OCI-LY3 (cell line): ENCODE measurements around the gene ANKRD42.
A peak's percentile ranks its signal among the peaks of the same experiment; 100 is the strongest.

Source experiments
- H2AFZ ChIP-seq: fragments of 200-600, 300-600 bp; shearing (Covaris generic); 2 replicates; pipeline ENCODE4 v1.6.0; 2014; ENCODE audit warnings: antibody characterized with exemption, low read depth, low read length
- H3K27ac ChIP-seq: fragments of 200-600, 300-600 bp; sonication (generic); 2 replicates; pipeline ENCODE4 v1.5.1; 2014; ENCODE audit warnings: mild to moderate bottlenecking, low read length, moderate library complexity, mixed read lengths
- H3K27me3 ChIP-seq: fragments of 200-600, 300-600 bp; sonication (generic); 2 replicates; pipeline ENCODE4 v1.6.1; 2014; ENCODE audit warnings: low read depth, low read length, mixed read lengths
- H3K36me3 ChIP-seq: fragments of 200-600, 300-600 bp; sonication (generic); replicated peaks from 2 replicates; pipeline ENCODE3; 2014; ENCODE audit warnings: low read depth, low read length, mixed read lengths
- H3K4me1 ChIP-seq: fragments of 300-600, 200-600 bp; sonication (generic); 2 replicates; pipeline ENCODE4 v1.6.1; 2014; ENCODE audit warnings: low read length, mixed read lengths
- H3K4me2 ChIP-seq: fragments of 200-600, 300-600 bp; sonication (generic); 2 replicates; pipeline ENCODE4 v1.6.1; 2014; ENCODE audit warnings: low read length, mixed read lengths
- H3K4me3 ChIP-seq: fragments of 300-600, 200-600 bp; sonication (generic); 2 replicates; pipeline ENCODE4 v1.5.1; 2014; ENCODE audit warnings: antibody characterized with exemption, mild to moderate bottlenecking, low read length, moderate library complexity
- H3K79me2 ChIP-seq: fragments of 300-600, 200-600 bp; shearing (Covaris generic); 2 replicates; pipeline ENCODE4 v1.6.1; 2014; ENCODE audit warnings: mild to moderate bottlenecking, low read length, mixed read lengths
- H3K9ac ChIP-seq: fragments of 300-600, 200-600 bp; shearing (Covaris generic); 2 replicates; pipeline ENCODE4 v1.6.0; 2014; ENCODE audit warnings: mild to moderate bottlenecking, low read length, moderate library complexity
- H3K9me3 ChIP-seq: fragments of 200-600, 300-600 bp; shearing (Covaris generic); 2 replicates; pipeline ENCODE4 v1.6.1; 2014; ENCODE audit warnings: low read length, mixed read lengths; ENCODE audit not compliant: insufficient read depth
- H4K20me1 ChIP-seq: fragments of 200-600, 300-600 bp; sonication (generic); 2 replicates; pipeline ENCODE4 v1.6.1; 2016; ENCODE audit warnings: low read length, mixed read lengths; ENCODE audit not compliant: insufficient read depth
- EZH2phosphoT487 ChIP-seq: fragments of 200-600 bp; shearing (Covaris generic); IDR thresholded peaks from 2 replicates; pipeline ENCODE4 v1.6.1; 2018; ENCODE audit warnings: antibody characterized with exemption, mixed run types, low read depth
- TF ChIP-seq, protein P1 (sequence below): fragments of 200-600, 300-600 bp; sonication (generic); IDR thresholded peaks from 2 replicates; pipeline ENCODE4 v1.5.1; 2014; ENCODE audit warnings: antibody characterized with exemption, low read length, low read depth

The ANKRD42 gene

DNA sequence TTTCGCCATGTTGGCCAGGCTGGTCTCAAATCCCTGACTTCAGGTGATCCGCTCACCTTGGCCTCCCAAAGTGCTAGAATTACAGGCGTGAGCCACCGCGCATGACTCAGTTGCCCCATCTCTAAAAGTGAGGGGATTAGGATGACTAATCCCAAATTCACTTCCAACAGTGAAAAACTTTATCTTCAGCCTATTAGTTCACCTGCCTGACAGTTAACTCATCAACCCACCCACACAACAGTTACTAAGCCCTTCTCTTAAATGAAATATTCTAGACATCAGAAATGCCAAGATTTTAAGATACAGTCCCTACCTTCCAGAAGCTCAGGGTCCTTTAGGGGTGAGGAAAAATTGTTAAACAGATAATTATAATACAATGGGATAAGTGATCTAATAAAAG is 2.0 kb upstream of the ANKRD42 start:
- H4K20me1 ChIP-seq = no peaks in the 10 kb centered on the region
- H3K27me3 ChIP-seq = no peaks in the 10 kb centered on the region
- no peak overlapping the region for H3K4me3 ChIP-seq
- TF ChIP-seq EZH2phosphoT487 = no peak
- TF ChIP-seq, protein P1, sequence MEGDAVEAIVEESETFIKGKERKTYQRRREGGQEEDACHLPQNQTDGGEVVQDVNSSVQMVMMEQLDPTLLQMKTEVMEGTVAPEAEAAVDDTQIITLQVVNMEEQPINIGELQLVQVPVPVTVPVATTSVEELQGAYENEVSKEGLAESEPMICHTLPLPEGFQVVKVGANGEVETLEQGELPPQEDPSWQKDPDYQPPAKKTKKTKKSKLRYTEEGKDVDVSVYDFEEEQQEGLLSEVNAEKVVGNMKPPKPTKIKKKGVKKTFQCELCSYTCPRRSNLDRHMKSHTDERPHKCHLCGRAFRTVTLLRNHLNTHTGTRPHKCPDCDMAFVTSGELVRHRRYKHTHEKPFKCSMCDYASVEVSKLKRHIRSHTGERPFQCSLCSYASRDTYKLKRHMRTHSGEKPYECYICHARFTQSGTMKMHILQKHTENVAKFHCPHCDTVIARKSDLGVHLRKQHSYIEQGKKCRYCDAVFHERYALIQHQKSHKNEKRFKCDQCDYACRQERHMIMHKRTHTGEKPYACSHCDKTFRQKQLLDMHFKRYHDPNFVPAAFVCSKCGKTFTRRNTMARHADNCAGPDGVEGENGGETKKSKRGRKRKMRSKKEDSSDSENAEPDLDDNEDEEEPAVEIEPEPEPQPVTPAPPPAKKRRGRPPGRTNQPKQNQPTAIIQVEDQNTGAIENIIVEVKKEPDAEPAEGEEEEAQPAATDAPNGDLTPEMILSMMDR = no peak
- peaks cover 19% of the 10 kb centered on the region for H3K79me2 ChIP-seq
- H3K4me1 ChIP-seq = peaks cover 15% of the 10 kb centered on the region
- H3K4me2 ChIP-seq = no peak overlapping the region
- peaks cover 6% of the 10 kb centered on the region for H3K36me3 ChIP-seq
- H2AFZ ChIP-seq = no peak overlapping the region
- H3K27ac ChIP-seq = no peak overlapping the region
- no peaks in the 10 kb centered on the region for H3K9me3 ChIP-seq
- no peak overlapping the region for H3K9ac ChIP-seq

DNA sequence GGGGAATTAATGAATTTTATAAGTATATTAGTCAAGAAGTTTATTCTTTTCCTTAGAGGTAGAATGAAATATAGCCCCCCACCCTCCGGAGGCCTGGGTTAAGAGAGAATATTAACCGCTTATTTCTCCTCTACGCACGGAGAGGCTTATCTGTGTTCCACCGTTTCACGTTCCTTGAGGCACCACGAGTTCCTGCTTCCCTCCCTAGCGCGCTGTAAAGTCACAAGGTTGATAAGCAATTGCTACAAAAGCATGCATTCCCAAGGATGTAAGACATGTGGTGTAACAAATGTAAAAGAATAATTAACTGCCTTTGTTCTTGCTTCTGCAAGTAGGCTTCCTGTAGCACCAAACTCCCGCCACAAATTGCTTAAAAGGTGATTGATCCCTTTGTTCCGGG is 1.5 kb upstream of the ANKRD42 start:
- Histone ChIP-seq H4K20me1 (no peaks in the 10 kb centered on the region), H3K27ac (no peak overlapping the region), H3K4me1 (peaks cover 15% of the 10 kb centered on the region), H2AFZ (no peak overlapping the region), H3K4me2 (peak overlapping the region; percentile 93; the same call in 1 of the 2 replicates), H3K36me3 (peaks cover 3% of the 10 kb centered on the region), H3K27me3 (no peaks in the 10 kb centered on the region), H3K4me3 (no peak overlapping the region), H3K79me2 (peaks cover 19% of the 10 kb centered on the region), H3K9me3 (no peaks in the 10 kb centered on the region), H3K9ac (no peak overlapping the region)
- TF ChIP-seq, protein P1 = no peak

DNA sequence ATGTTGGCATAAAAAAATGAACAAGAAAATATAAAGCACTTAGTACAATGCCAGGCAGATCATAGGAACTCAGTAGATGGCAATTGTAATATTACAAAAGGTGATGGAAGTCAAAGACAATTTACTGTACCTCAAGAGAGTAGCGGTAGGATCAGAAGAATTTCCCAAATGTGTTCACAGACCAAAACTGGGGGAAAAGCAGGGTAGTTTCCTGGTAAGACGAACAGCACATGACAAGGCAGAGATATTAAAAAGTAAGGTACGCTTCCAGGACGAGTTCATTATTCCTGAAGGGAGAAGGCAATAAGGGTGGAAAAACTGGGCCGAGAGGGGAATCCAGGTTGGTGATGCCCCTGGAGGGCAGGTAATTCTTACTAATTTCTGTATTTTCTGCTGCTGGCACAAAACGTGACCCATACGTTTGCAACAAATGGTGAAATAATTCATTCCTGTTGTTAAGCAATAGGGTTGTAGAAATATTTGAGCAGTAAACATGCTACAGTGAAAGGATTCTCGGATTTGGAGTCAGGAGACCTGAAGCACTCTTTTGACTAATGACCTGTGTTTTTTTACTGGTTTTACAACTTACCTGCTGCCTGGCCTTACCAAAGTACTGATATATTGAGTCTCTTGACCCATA is 786 bp upstream of the ANKRD42 start:
- H3K79me2 ChIP-seq = peaks cover 19% of the 10 kb centered on the region
- H3K9me3 ChIP-seq = no peaks in the 10 kb centered on the region
- H3K4me1 ChIP-seq = peaks cover 15% of the 10 kb centered on the region
- peaks cover 3% of the 10 kb centered on the region for H3K36me3 ChIP-seq
- peak overlapping the region; percentile 30; the same call in 1 of the 2 replicates for H3K27ac ChIP-seq
- H2AFZ ChIP-seq = peak overlapping the region; percentile 85
- H3K9ac ChIP-seq = peak overlapping the region; percentile 77
- peak overlapping the region; percentile 93 for H3K4me2 ChIP-seq
- no peaks in the 10 kb centered on the region for H3K27me3 ChIP-seq
- TF ChIP-seq EZH2phosphoT487 = no peak
- TF ChIP-seq, protein P1 = no peak
- peak overlapping the region; percentile 82 for H3K4me3 ChIP-seq
- H4K20me1 ChIP-seq = no peaks in the 10 kb centered on the region

DNA sequence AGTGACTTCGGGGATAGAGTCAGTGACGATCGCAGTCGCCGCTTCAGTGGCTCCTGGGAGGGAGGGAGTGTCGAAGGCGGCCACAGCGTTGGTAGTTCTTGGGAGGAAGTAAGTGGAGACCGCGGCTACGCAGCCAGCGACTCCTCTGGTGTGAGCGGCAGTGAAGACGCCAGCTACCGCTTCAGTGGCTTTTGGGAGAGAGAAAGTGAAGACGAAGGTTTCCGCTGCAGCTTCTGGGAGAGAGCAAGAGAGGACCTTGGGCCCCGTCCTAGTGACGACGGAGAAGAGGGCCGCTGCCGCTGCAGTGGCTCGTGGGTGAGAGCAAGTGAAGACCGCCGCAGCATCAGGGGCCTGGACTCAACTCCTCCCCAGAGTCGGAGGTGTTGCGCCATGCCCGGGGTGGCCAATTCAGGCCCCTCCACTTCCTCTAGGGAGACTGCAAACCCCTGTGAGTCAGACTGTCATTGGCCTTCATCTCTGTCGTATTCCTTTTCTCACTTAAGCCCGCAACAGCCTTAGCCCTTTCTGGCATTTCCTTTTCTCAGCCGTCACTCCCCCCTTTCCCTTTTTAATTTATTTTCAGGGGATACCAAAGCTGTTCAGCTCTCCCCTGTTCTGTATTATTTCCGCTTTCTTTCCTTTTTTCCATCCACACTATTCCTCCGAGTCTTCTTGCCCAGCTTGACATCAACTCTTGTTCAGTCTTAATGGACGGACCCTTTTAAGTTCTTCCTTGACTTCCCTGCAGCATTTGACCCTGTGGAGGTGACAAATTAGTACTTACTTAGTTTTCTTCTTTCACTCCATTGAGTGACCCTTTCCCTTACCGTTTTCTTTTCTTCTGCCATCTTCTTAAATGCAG is 1.0 kb downstream of the ANKRD42 start:
- Histone ChIP-seq H3K4me3 (peak overlapping the region; percentile 82), H3K9me3 (no peaks in the 10 kb centered on the region), H3K4me2 (peak overlapping the region; percentile 82), H3K36me3 (peaks cover 3% of the 10 kb centered on the region), H3K27me3 (no peaks in the 10 kb centered on the region), H3K27ac (peak overlapping the region; percentile 14; the same call in 1 of the 2 replicates), H3K4me1 (peaks cover 15% of the 10 kb centered on the region), H3K79me2 (peaks cover 19% of the 10 kb centered on the region), H2AFZ (peak overlapping the region; percentile 85), H4K20me1 (no peaks in the 10 kb centered on the region), H3K9ac (peak overlapping the region; percentile 62)
- no peak for TF ChIP-seq EZH2phosphoT487
- TF ChIP-seq, protein P1 = no peak
